ENCODE results near the gene ZDHHC24.

ZDHHC24 gene

DNA sequence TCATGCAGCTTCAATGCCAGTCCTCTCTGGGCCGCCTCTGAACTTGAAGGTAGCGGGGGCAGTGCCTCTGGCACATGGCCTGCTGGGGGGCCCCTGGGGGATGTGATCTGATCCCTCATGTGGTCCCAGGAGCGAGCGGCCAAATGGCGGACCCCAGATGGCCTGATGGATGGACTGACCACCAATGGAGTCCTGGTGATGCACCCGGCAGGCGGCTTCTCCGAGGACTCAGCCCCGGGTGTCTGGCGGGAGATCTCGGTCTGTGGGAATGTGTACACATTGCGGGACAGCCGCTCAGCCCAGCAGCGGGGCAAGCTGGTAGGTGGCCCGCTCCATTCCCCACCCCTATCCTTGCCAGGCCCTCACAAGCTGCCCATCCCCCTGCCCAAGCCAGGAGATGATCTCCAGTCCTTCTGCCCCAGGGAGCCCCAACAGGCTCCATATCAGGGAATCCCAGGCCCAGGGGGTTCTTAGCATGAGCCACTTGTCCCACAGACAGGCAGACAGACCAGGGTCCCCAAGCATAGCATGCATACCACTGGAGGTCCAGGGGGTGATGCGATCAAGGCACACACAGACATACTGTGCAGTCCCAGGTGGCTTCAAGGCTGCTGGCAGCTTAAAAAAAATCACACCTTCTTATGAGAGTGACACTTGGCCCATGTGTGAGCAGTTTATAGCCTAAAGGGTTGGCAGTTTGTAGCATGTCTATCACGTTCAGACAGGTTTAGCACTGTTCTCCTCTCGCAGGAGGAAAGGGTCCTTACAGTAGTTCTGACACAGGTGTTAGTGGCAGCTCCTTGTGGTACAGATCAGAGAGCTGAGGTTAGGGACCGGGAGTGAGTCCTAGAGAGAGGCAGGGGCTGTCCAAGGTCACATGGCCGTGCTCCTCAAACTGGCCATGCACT, 72.0 kb downstream of the ZDHHC24 start:
- DNase-seq (ENCODE audit: low read depth in 2 of 2), result no peak

GRCh38 chr11:66473167-66473566, 72.7 kb downstream of the ZDHHC24 start:
- no peak for DNase-seq (ENCODE audit: low read depth in 2 of 2)

- no peak for DNase-seq (ENCODE audit: low read depth in 2 of 2)
These were observed 73.8 kb downstream of the ZDHHC24 start for GRCh38 chr11:66472054-66472453.

DNA sequence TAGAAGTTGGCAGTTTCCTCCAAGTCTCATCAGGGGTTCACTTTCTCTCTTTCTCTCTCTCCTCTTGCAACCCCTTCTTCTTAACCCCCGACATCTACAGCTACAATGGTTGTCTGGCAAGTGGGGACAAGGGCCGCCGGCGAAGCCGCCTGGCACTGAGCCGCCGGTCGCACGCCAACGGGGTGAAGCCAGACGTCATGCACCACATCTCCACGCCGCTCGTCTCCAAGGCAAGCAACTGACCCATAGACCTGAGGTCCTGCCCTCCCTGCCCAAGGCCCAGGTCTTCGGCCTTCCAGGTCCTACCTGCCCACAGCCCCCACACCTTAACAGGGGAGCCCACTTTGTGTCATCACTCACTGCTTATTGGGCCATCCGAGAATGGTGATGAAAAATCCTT, 74.7 kb downstream of the ZDHHC24 start:
- no peak for DNase-seq (ENCODE audit: low read depth in 2 of 2)

Measured in fibroblast of skin of left quadriceps (primary cell).